Adrenal gland (tissue), 12 donors: ENCODE results near the gene HHATL. TPM values are rescaled to one million over a fixed set of nuclear protein-coding genes. Genes with fewer than 3 reads are reported as not detected.

Experiments used
- DNase-seq, 7 donors: peaks; one replicate each; pipeline ENCODE4 v3.0.0-alpha.2; 2019 to 2020
- H3K27ac ChIP-seq, 5 donors: fragments of 200-600 bp; sonication (generic) in 4 of 5; 1 replicate in 3 of 5; 2 replicates in 2 of 5; pipeline versions ENCODE4 v1.5.1 to v1.8.0; 2016 to 2020; ENCODE audit warnings: mild to moderate bottlenecking in 1 of 5
- H3K27me3 ChIP-seq: fragments of 200-600 bp; 2 replicates; pipeline ENCODE4 v1.8.0; 2021
- H3K36me3 ChIP-seq, 2 donors: fragments of 200-600 bp; replicated peaks in 1 of 2; 1 replicate in 1 of 2; 2 replicates in 1 of 2; pipeline versions ENCODE4 v1.5.1 to v1.8.0; 2018 to 2022
- H3K4me1 ChIP-seq, 2 donors: fragments of 200-600 bp; replicated peaks in 1 of 2; 1 replicate in 1 of 2; 2 replicates in 1 of 2; pipeline versions ENCODE4 v1.5.1 to v1.8.0; 2018 to 2021
- H3K4me3 ChIP-seq, 4 donors: fragments of 200-600 bp; sonication (generic) in 3 of 4; one replicate each; pipeline ENCODE4 v1.5.1; 2016 to 2018
- H3K9me3 ChIP-seq, 3 donors: fragments of 200-600 bp; sonication (generic) in 1 of 3; replicated peaks in 1 of 3; 1 replicate in 2 of 3; 2 replicates in 1 of 3; pipeline versions ENCODE4 v1.5.1 to v1.8.0; 2016 to 2021
- CTCF ChIP-seq, 6 experiments: fragments of 450-650 bp in 4 of 6; fragments of 200-600 bp in 2 of 6; sonication (generic) in 1 of 6; IDR thresholded peaks; 1 replicate in 5 of 6; 2 replicates in 1 of 6; pipeline versions ENCODE4 v1.5.1 to v1.8.0; 2016 to 2021; ENCODE audit warnings: antibody characterized with exemption in 6 of 6, mild to moderate bottlenecking in 2 of 6, moderate library complexity in 1 of 6
- POLR2A ChIP-seq, 2 donors: fragments of 450-650 bp; IDR thresholded peaks; one replicate each; pipeline ENCODE4 v1.6.1; 2017; ENCODE audit warnings: antibody characterized with exemption in 2 of 2, mild to moderate bottlenecking in 2 of 2, moderate library complexity in 1 of 2
- WGBS, 4 donors: extraction: QIAGEN DNeasy Blood & Tissue Kit in 2 of 4; methylation state at CpG; one replicate each; pipeline versions ENCODE4 v1.1.5 to v1.1.7; 2013 to 2017; 5-methylcytosine and 5-hydroxymethylcytosine counted together
- intact Hi-C, 2 donors: fragments of 100-400 bp; cut with DNase I; formaldehyde crosslinking; loops; one replicate each; pipeline versions ENCODE4 v1.14.1 to v1.15.0; 2022 to 2023
- polyA plus RNA-seq, 3 donors: library from polyadenylated mRNA; stranded (reverse); fragments of 200-250 nt in 2 of 3; fragments of 350-450 nt in 1 of 3; fragmentation: Illumina TruSeq in 1 of 3; extraction: RNeasy Lipid Tissue Mini Kit (QIAGEN cat#74804) in 1 of 3; gene quantifications; one replicate each; pipeline ENCODE4 v1.2.3, GENCODE V29; 2013 to 2014
- total RNA-seq, 9 donors: library from RNA; depleted of rRNA in 4 of 9; stranded (reverse); fragments of >200 nt in 4 of 9; fragments of 120-200 nt in 1 of 9; fragmentation: NEBNext Ultra II Directional in 1 of 9; extraction: Animal tissue kit (Norgen Biotek cat#: 25700) in 1 of 9; gene quantifications; one replicate each; pipeline versions ENCODE4 v1.1.0 to v1.2.4, GENCODE V29; 2013 to 2023
- donor health status: healthy with polysubstance abuse.
- donor health status: Bipolar disorder and iron deficiency.
- donor health status: DM: yes; HTN: yes; CAD: no.
- donor health status: DM: no; HTN: no; CAD: no.
- donor health status: DM: no; HTN: no; CAD: no.
- donor health status: DM: yes; HTN: yes; CAD: no.

The HHATL gene
- total and polyA plus RNA-seq, 12 donors = 0.18 to 4.5 (median 0.73) TPM; not detected in 2

- no peaks in the 10 kb centered on the region for H3K36me3 ChIP-seq
- intact Hi-C loops = no loop called here
- no peak overlapping the region for H3K27ac ChIP-seq
- no peak for DNase-seq
- no peaks in the 10 kb centered on the region for H3K9me3 ChIP-seq
- no peak for TF ChIP-seq POLR2A (IDR thresholded peaks at IDR 0.05)
- no peak for TF ChIP-seq CTCF (IDR thresholded peaks at IDR 0.05)
- no peaks in the 10 kb centered on the region for H3K4me1 ChIP-seq
- 76 to 86% (median 84%) methylated on average over 10 of the region's 10 CpGs for WGBS, 4 donors
- no peaks in the 10 kb centered on the region for H3K27me3 ChIP-seq
- no peak overlapping the region for H3K4me3 ChIP-seq
Observed at GRCh38 chr3:42681361-42682038, 21.1 kb downstream of the HHATL start.

GRCh38 chr3:42680806-42681205, 21.8 kb downstream of the HHATL start:
- WGBS, 4 donors = 74 to 84% (median 80%) methylated on average over 3 to 4 of the region's 4 CpGs
- no peak for TF ChIP-seq POLR2A (IDR thresholded peaks at IDR 0.05)
- no peak for TF ChIP-seq CTCF (IDR thresholded peaks at IDR 0.05)
- intact Hi-C loops = no loop called here
- no peak overlapping the region for H3K27ac ChIP-seq
- no peak overlapping the region for H3K4me3 ChIP-seq
- H3K27me3 ChIP-seq = no peaks in the 10 kb centered on the region
- no peaks in the 10 kb centered on the region for H3K36me3 ChIP-seq
- H3K9me3 ChIP-seq = no peaks in the 10 kb centered on the region
- no peak for DNase-seq
- H3K4me1 ChIP-seq = no peaks in the 10 kb centered on the region

- no peaks in the 10 kb centered on the region for H3K36me3 ChIP-seq
- no peak for DNase-seq
- no peak for TF ChIP-seq CTCF (IDR thresholded peaks at IDR 0.05)
- TF ChIP-seq POLR2A (IDR thresholded peaks at IDR 0.05) = no peak
- WGBS, 4 donors = 87 to 89% (median 87%) methylated on average over 1 of the region's 1 CpG
- H3K4me1 ChIP-seq = no peaks in the 10 kb centered on the region
- no peak overlapping the region for H3K4me3 ChIP-seq
- no peaks in the 10 kb centered on the region for H3K9me3 ChIP-seq
- no peaks in the 10 kb centered on the region for H3K27me3 ChIP-seq
- intact Hi-C loops = no loop called here
- H3K27ac ChIP-seq = no peak overlapping the region
Observed at GRCh38 chr3:42680271-42680670, 22.3 kb downstream of the HHATL start.

GRCh38 chr3:42678447-42678846, 24.2 kb downstream of the HHATL start:
- DNase-seq = no peak
- WGBS, 4 donors = 61 to 83% (median 78%) methylated on average over 1 to 2 of the region's 2 CpGs
- H3K27me3 ChIP-seq = no peaks in the 10 kb centered on the region
- no peaks in the 10 kb centered on the region for H3K36me3 ChIP-seq
- intact Hi-C loops = no loop called here
- no peaks in the 10 kb centered on the region for H3K4me1 ChIP-seq
- H3K9me3 ChIP-seq = no peaks in the 10 kb centered on the region
- TF ChIP-seq POLR2A (IDR thresholded peaks at IDR 0.05) = no peak
- no peak for TF ChIP-seq CTCF (IDR thresholded peaks at IDR 0.05)
- H3K4me3 ChIP-seq = no peak overlapping the region
- H3K27ac ChIP-seq = no peak overlapping the region
